GM12878 (cell line): ENCODE results near the gene UTP11. TPM values are rescaled to one million over a fixed set of nuclear protein-coding genes. Genes with fewer than 3 reads are reported as not detected.

Experiments used
- ASH2L ChIP-seq: fragments of 300-600, 200-600 bp; sonication (generic); IDR thresholded peaks from 2 replicates; pipeline ENCODE4 v1.6.1; 2017; ENCODE audit warnings: low read depth, mild to moderate bottlenecking, borderline replicate concordance
- ATF7 ChIP-seq: fragments of 450-650 bp; IDR thresholded peaks from 2 replicates; pipeline ENCODE4 v1.6.1; 2016; ENCODE audit warnings: low read depth, mild to moderate bottlenecking
- CBX3 ChIP-seq: fragments of 200-600 bp; sonication (generic); IDR thresholded peaks from 2 replicates; pipeline ENCODE4 v1.6.1; 2016; ENCODE audit warnings: low read depth, borderline replicate concordance
- CEBPZ ChIP-seq: fragments of 150-350 bp; IDR thresholded peaks from 2 replicates; pipeline ENCODE4 v1.6.1; 2016; ENCODE audit warnings: low read depth, low read length
- CREB1 ChIP-seq: IDR thresholded peaks from 2 replicates; pipeline ENCODE4 v1.6.1; 2012; ENCODE audit warnings: low read depth, mild to moderate bottlenecking, inconsistent platforms
- E2F4 ChIP-seq: IDR thresholded peaks from 2 replicates; pipeline ENCODE4 v1.6.1; 2012; ENCODE audit warnings: low read depth, low read length, improper control_type of control experiment
- EZH2 ChIP-seq: IDR thresholded peaks from 2 replicates; pipeline ENCODE4 v1.6.1; 2012; ENCODE audit warnings: low read depth, mild to moderate bottlenecking, control low read depth, inconsistent platforms, low read length, borderline replicate concordance; ENCODE audit not compliant: control insufficient read depth
- FOS ChIP-seq: IDR thresholded peaks from 3 replicates; pipeline ENCODE4 v1.6.1; 2011; ENCODE audit warnings: borderline replicate concordance; ENCODE audit not compliant: insufficient read length; ENCODE audit errors: extremely low read depth
- HDGF ChIP-seq: fragments of 450-650 bp; IDR thresholded peaks from 2 replicates; pipeline ENCODE4 v1.6.1; 2016; ENCODE audit warnings: antibody characterized with exemption
- JUND ChIP-seq: IDR thresholded peaks from 2 replicates; pipeline ENCODE4 v1.6.1; 2012; ENCODE audit warnings: low read depth, mild to moderate bottlenecking, low read length, improper control_type of control experiment, moderate library complexity
- MAX ChIP-seq: IDR thresholded peaks from 2 replicates; pipeline ENCODE4 v1.6.1; 2012; ENCODE audit warnings: low read depth, low read length, improper control_type of control experiment
- NFIC ChIP-seq: IDR thresholded peaks from 2 replicates; pipeline ENCODE4 v1.6.1; 2012; ENCODE audit warnings: low read depth, mild to moderate bottlenecking, inconsistent platforms, low read length, moderate library complexity
- PAX5 ChIP-seq: IDR thresholded peaks from 2 replicates; pipeline ENCODE4 v1.6.1; 2011; ENCODE audit warnings: low read depth, low read length, borderline replicate concordance
- POLR2AphosphoS5 ChIP-seq: IDR thresholded peaks from 2 replicates; pipeline ENCODE4 v1.6.1; 2011; ENCODE audit warnings: mild to moderate bottlenecking, low read length, inconsistent platforms
- RB1 ChIP-seq: fragments of 450-650 bp; formaldehyde crosslinking; IDR thresholded peaks from 2 replicates; pipeline ENCODE4 v1.6.1; 2017; ENCODE audit warnings: mild to moderate bottlenecking, borderline replicate concordance
- RCOR1 ChIP-seq: conservative IDR thresholded peaks from 2 replicates; pipeline ENCODE4 v1.6.1; 2012; ENCODE audit warnings: low read depth, low read length, improper control_type of control experiment
- RELA ChIP-seq: fragments of 450-650 bp; IDR thresholded peaks from 2 replicates; pipeline ENCODE4 v1.8.0; 2014; ENCODE audit warnings: borderline replicate concordance; ENCODE audit not compliant: partially characterized antibody
- SKIL ChIP-seq: fragments of 450-650 bp; IDR thresholded peaks from 2 replicates; pipeline ENCODE4 v1.6.1; 2017; ENCODE audit warnings: mild to moderate bottlenecking, low read depth, inconsistent platforms; ENCODE audit not compliant: poor library complexity, severe bottlenecking
- SMAD5 ChIP-seq: IDR thresholded peaks from 2 replicates; pipeline ENCODE4 v1.6.1; 2016; ENCODE audit warnings: antibody characterized with exemption, low read depth
- SMC3 ChIP-seq: IDR thresholded peaks from 2 replicates; pipeline ENCODE4 v1.6.1; 2011; ENCODE audit warnings: low read length, improper control_type of control experiment, borderline replicate concordance
- SP1 ChIP-seq: IDR thresholded peaks from one replicate; pipeline ENCODE4 v1.6.1; 2011; ENCODE audit warnings: low read depth, low read length
- SREBF2 ChIP-seq: IDR thresholded peaks from 2 replicates; pipeline ENCODE4 v1.6.1; 2012; ENCODE audit warnings: mild to moderate bottlenecking, low read length
- SRF ChIP-seq, 2 experiments: IDR thresholded peaks; 2 replicates each; pipeline ENCODE4 v1.6.1; 2011; ENCODE audit warnings: low read depth in 2 of 2, low read length in 2 of 2, mild to moderate bottlenecking in 1 of 2, moderate library complexity in 1 of 2
- TBL1XR1 ChIP-seq: IDR thresholded peaks from 2 replicates; pipeline ENCODE4 v1.6.1; 2012; ENCODE audit warnings: low read depth, low read length, improper control_type of control experiment
- ZBED1 ChIP-seq: IDR thresholded peaks from 2 replicates; pipeline ENCODE4 v1.6.1; 2016; ENCODE audit warnings: borderline replicate concordance
- polyA plus RNA-seq, 11 experiments: library from polyadenylated mRNA; depleted of rRNA in 4 of 11; unstranded in 6 of 11; stranded (reverse) in 5 of 11; fragments of >200 nt; fragmentation: Nextera tagmentation in 4 of 11; fragmentation: Illumina TruSeq in 1 of 11; extraction: Ambion mirVana in 4 of 11; extraction: Trizol in 1 of 11; gene quantifications; 1 replicate in 1 of 11; 2 replicates in 10 of 11; pipeline versions ENCODE4 v1.2.1 to v1.2.3, GENCODE V29; 2011 to 2016; ENCODE audit warnings: inconsistent platforms in 2 of 11, missing spikeins in 2 of 11, low read depth in 1 of 11
- total RNA-seq, 4 experiments: library from RNA; depleted of rRNA in 3 of 4; stranded (reverse); fragments of >200 nt in 3 of 4; fragmentation: Illumina TruSeq in 1 of 4; extraction: Trizol in 1 of 4; gene quantifications; 2 replicates each; pipeline versions ENCODE4 v1.2.1 to v1.2.3, GENCODE V29; 2013 to 2021

The UTP11 gene
- total and polyA plus RNA-seq, 10 of the 15 experiments (the other 5 are each of a cell fraction or from before 2014, with no cell fraction given), result 34.5 to 146 (median 64.2) TPM

- TF ChIP-seq NFIC, result no peak
- peak; percentile 50; the same call in 1 of the 2 replicates for TF ChIP-seq MAX
- no peak for TF ChIP-seq CBX3
- no peak for TF ChIP-seq JUND
- TF ChIP-seq SRF (IDR thresholded peaks at IDR 0.05; ENCODE audit: low read depth in 2 of 2, low read length in 2 of 2), result no peak
- peak; percentile 35 for TF ChIP-seq SP1
- no peak for TF ChIP-seq SMAD5
- TF ChIP-seq FOS, result no peak
- TF ChIP-seq EZH2, result no peak
- TF ChIP-seq RCOR1, result no peak
- no peak for TF ChIP-seq RELA
- TF ChIP-seq CEBPZ, result no peak
- no peak for TF ChIP-seq HDGF
- no peak for TF ChIP-seq PAX5
- TF ChIP-seq ASH2L, result no peak
- TF ChIP-seq POLR2AphosphoS5, result no peak
- TF ChIP-seq ZBED1, result no peak
- TF ChIP-seq ATF7, result no peak
- TF ChIP-seq CREB1, result peak; percentile 41
- no peak for TF ChIP-seq TBL1XR1
- TF ChIP-seq SKIL, result no peak
- TF ChIP-seq SMC3, result no peak
- no peak for TF ChIP-seq E2F4
- peak; percentile 48; the same call in 1 of the 2 replicates for TF ChIP-seq RB1
- TF ChIP-seq SREBF2, result no peak
These were observed 34.5 kb downstream of the UTP11 start (continued) for GRCh38 chr1:38046884-38047602.
